C4-2B (cell line): ENCODE results near the gene NTRK2.

Experiments
- H3K27ac ChIP-seq: fragments of 450-650 bp; 2 replicates; pipeline ENCODE4 v1.5.1; 2017
- ZFX ChIP-seq: fragments of 450-650 bp; IDR thresholded peaks from 2 replicates; pipeline ENCODE4 v1.6.1; 2017
- TF ChIP-seq, protein P1 (sequence below): fragments of 450-650 bp; conservative IDR thresholded peaks from 2 replicates; pipeline ENCODE4 v1.5.1; 2017; ENCODE audit warnings: mild to moderate bottlenecking

NTRK2 gene

DNA sequence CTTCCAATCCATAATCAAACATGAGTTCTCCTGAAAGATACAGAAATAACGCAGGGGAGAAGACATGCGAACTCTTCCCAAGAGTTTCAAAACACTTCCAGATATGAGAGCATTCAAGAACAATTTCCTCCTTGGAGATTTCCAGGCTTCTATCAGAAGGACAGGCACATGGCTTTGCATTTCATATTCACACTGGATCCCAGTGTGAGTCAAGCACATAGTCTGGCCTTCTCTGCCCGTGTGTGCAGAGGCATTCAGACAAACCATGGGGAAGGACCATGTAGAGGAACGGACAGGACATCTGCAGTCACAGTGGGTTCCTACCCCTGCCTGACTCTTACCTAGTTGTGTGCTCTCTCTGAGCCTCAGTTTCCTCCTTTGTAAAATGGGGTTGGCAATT, 384.5 kb downstream of the NTRK2 start:
- H3K27ac ChIP-seq, result no peak overlapping the region
- TF ChIP-seq, protein P1, sequence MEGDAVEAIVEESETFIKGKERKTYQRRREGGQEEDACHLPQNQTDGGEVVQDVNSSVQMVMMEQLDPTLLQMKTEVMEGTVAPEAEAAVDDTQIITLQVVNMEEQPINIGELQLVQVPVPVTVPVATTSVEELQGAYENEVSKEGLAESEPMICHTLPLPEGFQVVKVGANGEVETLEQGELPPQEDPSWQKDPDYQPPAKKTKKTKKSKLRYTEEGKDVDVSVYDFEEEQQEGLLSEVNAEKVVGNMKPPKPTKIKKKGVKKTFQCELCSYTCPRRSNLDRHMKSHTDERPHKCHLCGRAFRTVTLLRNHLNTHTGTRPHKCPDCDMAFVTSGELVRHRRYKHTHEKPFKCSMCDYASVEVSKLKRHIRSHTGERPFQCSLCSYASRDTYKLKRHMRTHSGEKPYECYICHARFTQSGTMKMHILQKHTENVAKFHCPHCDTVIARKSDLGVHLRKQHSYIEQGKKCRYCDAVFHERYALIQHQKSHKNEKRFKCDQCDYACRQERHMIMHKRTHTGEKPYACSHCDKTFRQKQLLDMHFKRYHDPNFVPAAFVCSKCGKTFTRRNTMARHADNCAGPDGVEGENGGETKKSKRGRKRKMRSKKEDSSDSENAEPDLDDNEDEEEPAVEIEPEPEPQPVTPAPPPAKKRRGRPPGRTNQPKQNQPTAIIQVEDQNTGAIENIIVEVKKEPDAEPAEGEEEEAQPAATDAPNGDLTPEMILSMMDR, result no peak
- no peak for TF ChIP-seq ZFX

DNA sequence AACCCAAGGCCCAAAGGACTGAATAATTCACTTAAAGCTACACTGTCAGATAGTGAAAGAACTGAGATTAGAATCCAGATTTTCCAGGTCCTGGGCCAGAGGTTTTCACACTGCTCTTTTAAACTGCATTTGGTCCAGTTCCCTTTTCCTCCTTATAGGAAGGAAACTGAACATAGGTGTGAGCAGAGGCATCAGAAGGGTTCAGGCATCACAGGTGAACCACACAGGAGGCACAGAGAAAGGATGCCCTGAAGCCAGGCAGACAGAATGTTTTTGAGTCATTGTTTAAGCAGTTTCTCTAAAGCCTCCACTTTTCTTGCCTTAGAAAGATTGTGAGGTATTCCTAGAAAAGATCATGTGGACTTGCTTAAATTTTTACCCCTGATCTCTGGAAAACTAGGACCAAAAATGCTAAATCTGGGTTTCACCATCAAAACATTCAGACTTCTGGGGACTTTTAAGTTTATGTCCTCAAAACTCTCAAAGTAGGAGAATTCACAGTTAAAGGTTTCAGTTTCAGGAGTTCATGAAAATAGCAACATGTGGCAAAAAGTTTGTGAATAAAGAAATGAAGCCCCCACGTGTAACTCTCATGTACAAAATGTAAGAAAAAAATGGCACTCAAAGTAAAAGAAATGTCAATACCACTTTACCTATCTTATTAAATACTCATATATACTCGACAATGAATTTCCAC, 386.1 kb downstream of the NTRK2 start:
- TF ChIP-seq ZFX, result no peak
- TF ChIP-seq, protein P1, result no peak
- H3K27ac ChIP-seq, result no peak overlapping the region

DNA sequence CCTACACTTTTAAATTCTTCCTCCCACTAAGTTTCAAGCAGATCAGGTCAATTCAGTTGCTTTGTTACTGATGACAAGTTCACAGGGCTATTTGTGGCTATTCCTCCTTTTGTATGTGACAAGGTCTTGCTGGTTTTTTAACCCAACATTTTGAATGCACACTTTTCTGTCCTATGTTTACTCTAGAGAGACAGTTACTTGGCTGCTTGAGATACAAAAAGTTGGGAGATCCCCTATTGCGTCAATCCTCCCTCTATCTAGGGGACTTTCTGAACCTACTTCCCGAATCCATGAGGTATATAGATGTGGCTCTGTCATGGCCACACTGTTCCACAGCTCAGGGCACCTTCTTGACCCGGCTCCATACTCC, 386.7 kb downstream of the NTRK2 start:
- no peak overlapping the region for H3K27ac ChIP-seq
- TF ChIP-seq ZFX, result no peak
- TF ChIP-seq, protein P1, result no peak

DNA sequence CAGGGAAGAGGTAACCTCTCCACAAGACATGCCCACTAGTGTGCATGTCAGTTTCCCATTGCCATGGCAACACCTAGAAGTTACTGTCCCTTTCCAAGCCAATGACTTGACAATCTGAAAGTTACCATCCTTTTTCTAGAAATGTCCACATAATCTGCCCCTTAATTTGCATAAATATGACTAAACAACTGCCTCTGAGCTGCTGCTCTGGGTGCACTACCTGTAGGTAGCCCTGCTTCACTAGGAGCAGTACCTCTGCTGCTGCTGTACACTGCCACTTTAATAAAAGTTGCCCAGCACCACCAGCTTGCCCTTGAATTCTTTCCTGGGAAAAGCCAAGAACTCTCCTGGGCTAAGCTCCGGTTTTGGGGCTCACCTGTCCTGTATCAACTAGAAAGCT, 392.4 kb downstream of the NTRK2 start:
- no peak for TF ChIP-seq ZFX
- TF ChIP-seq, protein P1, result no peak
- no peak overlapping the region for H3K27ac ChIP-seq

DNA sequence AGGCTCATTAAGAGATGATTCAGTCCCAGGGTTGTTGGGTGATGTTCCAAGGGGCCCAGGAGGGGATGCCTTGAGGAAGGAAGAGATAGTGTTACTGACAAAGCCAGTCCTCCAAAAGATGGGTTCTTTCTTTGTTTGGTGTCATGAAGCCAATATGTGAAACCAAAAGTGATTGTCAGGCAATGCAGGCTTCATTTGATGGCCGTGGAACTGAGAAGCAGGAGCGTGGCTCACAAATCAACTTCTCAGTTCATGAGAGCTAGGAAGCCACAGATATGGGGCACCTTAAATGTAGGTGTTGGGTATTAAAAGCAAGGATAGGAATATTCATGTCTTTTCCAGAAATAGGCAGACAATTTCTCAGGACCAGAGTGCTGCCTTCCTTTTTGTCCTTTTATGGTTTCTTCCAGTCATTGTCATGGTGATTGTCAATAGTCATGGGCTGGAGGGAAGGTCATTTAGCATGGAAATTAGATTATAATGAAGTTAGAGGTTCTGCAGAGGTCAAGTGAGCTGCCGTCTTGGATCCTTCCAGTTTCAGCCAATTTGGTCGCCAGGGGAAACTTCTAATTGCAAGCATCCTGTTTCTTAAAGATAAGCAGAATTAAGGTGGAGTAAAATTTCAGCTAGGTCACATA, 393.0 kb downstream of the NTRK2 start:
- H3K27ac ChIP-seq, result no peak overlapping the region
- TF ChIP-seq, protein P1, result no peak
- TF ChIP-seq ZFX, result no peak

DNA sequence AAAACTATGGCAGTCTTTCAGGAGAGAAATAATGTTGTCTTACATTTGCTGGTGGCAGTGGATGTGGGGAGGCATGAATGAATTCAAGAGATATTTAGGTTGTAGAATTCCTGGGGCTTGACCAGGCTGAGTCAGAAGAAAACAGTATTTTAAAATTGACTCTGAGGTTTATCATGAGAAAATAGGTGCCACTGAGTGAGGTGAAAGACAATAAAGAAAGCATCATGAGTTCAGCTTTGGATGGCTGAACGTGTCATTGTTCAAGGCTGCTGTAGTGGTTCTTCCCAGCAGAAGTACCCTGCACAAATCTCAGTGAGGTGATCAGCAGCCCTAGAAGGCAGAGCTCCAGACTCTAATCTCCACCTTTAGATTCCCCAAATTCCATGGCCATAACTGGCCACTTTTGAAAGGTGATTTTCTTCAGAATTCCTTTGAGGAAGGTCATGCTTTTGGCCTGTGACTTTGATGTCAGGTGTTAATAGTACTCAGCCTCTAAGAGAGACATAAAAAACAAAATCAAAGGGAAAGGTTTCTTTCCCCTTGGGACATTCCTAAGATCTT, 395.4 kb downstream of the NTRK2 start:
- TF ChIP-seq ZFX, result no peak
- TF ChIP-seq, protein P1, result no peak
- no peak overlapping the region for H3K27ac ChIP-seq

DNA sequence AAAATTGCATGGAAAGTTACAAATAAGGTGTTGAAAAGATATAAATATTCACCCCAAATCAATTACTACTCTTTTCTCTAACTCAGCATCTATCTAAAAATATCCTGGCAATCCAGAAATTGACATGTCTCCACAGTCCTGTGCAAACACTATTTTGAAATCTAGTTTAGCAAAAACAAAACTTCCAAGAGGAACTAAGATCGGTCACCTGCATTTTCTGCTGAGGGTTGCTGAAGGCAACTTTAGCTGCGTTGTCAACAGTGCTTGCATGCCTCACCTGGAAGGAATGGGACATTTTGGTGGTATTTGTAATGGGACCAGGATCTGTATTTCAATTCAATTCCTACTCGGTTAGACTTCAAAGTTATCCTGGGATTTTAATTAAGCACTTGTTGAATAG, 398.3 kb downstream of the NTRK2 start:
- H3K27ac ChIP-seq, result no peak overlapping the region
- no peak for TF ChIP-seq ZFX
- TF ChIP-seq, protein P1, result no peak
